Breast epithelium (tissue), 3 donors: Measurements from ENCODE around the gene TEAD4.

Experiments used
- POLR2A ChIP-seq: fragments of 450-650 bp; IDR thresholded peaks from one replicate; pipeline ENCODE4 v1.6.1; 2016; ENCODE audit warnings: antibody characterized with exemption, mild to moderate bottlenecking, moderate library complexity
- POLR2AphosphoS5 ChIP-seq, 3 donors: sonication (generic); formaldehyde crosslinking; IDR thresholded peaks; one replicate each; pipeline ENCODE4 v1.6.1; 2017; ENCODE audit warnings: antibody characterized with exemption in 3 of 3
- TF ChIP-seq, protein P1 (sequence below), 3 donors: fragments of 450-650 bp; IDR thresholded peaks; one replicate each; pipeline ENCODE4 v1.5.1; 2016 to 2017; ENCODE audit warnings: antibody characterized with exemption in 3 of 3, mild to moderate bottlenecking in 3 of 3, moderate library complexity in 3 of 3

DNA sequence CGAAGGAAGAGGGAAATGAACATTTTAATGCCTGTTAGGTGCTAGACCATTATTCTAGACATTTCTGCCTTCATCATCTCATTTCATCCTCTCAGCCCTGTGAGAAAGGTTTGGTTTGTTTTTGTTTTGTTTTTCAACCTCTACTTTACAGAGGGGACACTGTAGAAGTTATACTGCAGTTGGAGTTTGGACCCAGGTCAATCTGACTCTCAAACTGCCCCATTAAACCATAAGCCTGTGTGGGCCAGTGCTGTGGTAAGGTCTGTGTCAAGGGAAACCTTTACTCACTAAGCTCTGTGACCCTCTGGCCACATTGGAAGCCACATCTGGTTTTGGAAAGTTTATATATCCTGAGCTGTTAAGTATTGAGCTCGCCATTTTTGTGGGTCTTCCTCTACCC lies 8.5 kb downstream of the TEAD4 start:
- TF ChIP-seq, protein P1, sequence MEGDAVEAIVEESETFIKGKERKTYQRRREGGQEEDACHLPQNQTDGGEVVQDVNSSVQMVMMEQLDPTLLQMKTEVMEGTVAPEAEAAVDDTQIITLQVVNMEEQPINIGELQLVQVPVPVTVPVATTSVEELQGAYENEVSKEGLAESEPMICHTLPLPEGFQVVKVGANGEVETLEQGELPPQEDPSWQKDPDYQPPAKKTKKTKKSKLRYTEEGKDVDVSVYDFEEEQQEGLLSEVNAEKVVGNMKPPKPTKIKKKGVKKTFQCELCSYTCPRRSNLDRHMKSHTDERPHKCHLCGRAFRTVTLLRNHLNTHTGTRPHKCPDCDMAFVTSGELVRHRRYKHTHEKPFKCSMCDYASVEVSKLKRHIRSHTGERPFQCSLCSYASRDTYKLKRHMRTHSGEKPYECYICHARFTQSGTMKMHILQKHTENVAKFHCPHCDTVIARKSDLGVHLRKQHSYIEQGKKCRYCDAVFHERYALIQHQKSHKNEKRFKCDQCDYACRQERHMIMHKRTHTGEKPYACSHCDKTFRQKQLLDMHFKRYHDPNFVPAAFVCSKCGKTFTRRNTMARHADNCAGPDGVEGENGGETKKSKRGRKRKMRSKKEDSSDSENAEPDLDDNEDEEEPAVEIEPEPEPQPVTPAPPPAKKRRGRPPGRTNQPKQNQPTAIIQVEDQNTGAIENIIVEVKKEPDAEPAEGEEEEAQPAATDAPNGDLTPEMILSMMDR (IDR thresholded peaks at IDR 0.05): no peak
- TF ChIP-seq POLR2A: no peak
- no peak for TF ChIP-seq POLR2AphosphoS5 (IDR thresholded peaks at IDR 0.05)
